ENCODE data around the gene FOXN3. TPM values are rescaled to one million over a fixed set of nuclear protein-coding genes. Genes with fewer than 3 reads are reported as not detected.

Gene FOXN3
- total RNA-seq, 6 experiments from 2014 or later, result 41.5 to 74.2 (median 55.8) TPM

DNA sequence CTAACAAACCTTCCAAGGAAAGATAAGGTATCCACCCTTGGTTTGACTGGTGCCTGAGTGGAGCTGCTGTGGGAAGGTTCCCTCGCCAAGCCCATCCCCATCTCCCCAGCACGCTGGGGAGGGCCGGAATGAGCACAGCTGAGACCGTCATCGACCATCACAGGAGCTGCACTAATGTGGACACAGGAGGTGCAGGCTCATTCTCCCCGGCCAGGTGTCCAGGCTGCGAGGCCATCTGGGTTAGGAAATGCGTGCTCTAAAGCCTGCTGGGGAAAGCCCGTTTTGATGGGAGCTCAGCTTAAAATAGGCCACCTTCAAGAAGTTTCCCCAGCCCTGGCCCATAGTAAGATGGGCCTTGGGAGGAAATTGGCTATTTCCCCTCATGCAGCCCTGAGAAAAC, 35.2 kb upstream of the FOXN3 start:
- DNase-seq, result no peak
- no peak overlapping the region for H3K4me3 ChIP-seq
- intact Hi-C loops (cut with DNase I), result no loop called here
- H3K27me3 ChIP-seq, result no peaks in the 10 kb centered on the region
- no peak overlapping the region for H3K27ac ChIP-seq
- no peak for ATAC-seq
- WGBS (ENCODE audit: insufficient coverage, low coverage, low lambda C conversion rate, missing lambda C conversion rate), result 93% methylated on average over 3 of the region's 9 CpGs
- H3K36me3 ChIP-seq, result no peaks in the 10 kb centered on the region
- TF ChIP-seq POLR2A (IDR thresholded peaks at IDR 0.05), result no peak
- TF ChIP-seq, protein P1, sequence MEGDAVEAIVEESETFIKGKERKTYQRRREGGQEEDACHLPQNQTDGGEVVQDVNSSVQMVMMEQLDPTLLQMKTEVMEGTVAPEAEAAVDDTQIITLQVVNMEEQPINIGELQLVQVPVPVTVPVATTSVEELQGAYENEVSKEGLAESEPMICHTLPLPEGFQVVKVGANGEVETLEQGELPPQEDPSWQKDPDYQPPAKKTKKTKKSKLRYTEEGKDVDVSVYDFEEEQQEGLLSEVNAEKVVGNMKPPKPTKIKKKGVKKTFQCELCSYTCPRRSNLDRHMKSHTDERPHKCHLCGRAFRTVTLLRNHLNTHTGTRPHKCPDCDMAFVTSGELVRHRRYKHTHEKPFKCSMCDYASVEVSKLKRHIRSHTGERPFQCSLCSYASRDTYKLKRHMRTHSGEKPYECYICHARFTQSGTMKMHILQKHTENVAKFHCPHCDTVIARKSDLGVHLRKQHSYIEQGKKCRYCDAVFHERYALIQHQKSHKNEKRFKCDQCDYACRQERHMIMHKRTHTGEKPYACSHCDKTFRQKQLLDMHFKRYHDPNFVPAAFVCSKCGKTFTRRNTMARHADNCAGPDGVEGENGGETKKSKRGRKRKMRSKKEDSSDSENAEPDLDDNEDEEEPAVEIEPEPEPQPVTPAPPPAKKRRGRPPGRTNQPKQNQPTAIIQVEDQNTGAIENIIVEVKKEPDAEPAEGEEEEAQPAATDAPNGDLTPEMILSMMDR (IDR thresholded peaks at IDR 0.05), result no peak
- H3K9me3 ChIP-seq, result no peaks in the 10 kb centered on the region
- peaks cover 0 to 15% (median 6%) of the 10 kb centered on the region in 4 donors for H3K4me1 ChIP-seq

DNA sequence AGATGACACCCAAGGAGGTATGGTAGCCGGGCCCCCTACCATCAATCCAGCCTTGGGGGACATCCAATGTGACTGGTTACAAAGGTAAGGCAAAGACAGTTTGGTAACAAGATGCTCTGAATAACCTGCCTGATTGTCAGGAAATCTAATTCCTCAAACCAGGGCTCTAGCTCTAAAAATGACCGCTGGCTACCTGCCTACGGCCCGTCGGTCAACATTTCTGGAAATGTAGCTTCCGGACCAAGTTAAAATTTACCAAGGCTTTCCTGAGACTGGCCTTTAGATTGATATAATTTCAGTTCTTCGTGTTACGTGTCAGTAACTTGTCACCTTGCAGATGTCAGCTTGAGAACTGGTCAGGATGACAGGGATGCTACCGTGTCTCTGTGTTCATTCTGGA, 34.2 kb upstream of the FOXN3 start:
- Histone ChIP-seq H3K9me3 (no peaks in the 10 kb centered on the region), H3K4me1 (peaks cover 0 to 15% (median 6%) of the 10 kb centered on the region in 4 donors), H3K4me3 (no peak overlapping the region), H3K36me3 (no peaks in the 10 kb centered on the region), H3K27me3 (no peaks in the 10 kb centered on the region), H3K27ac (no peak overlapping the region)
- ATAC-seq (peak; percentile 69 to 87 (median 84)), DNase-seq (peak; percentile 49 to 69 (median 60))
- intact Hi-C loops (cut with DNase I), result no loop called here
- 44% methylated on average over 8 of the region's 9 CpGs for WGBS (ENCODE audit: insufficient coverage, low coverage, low lambda C conversion rate, missing lambda C conversion rate)
- TF ChIP-seq POLR2A (IDR thresholded peaks at IDR 0.05), result no peak
- TF ChIP-seq, protein P1 (IDR thresholded peaks at IDR 0.05), result no peak

- intact Hi-C loops (cut with DNase I), result no loop called here
- ATAC-seq, result no peak
- Histone ChIP-seq H3K9me3 (no peaks in the 10 kb centered on the region), H3K27ac (no peak overlapping the region), H3K4me3 (no peak overlapping the region), H3K4me1 (peaks cover 0 to 15% (median 6%) of the 10 kb centered on the region in 4 donors), H3K36me3 (no peaks in the 10 kb centered on the region), H3K27me3 (no peaks in the 10 kb centered on the region)
- no peak for DNase-seq
- 86% methylated on average over 9 of the region's 14 CpGs for WGBS (ENCODE audit: insufficient coverage, low coverage, low lambda C conversion rate, missing lambda C conversion rate)
- TF ChIP-seq, protein P1 (IDR thresholded peaks at IDR 0.05), result no peak
- no peak for TF ChIP-seq POLR2A (IDR thresholded peaks at IDR 0.05)
Measured at GRCh38 chr14:89447182-89447944, 30.3 kb upstream of the FOXN3 start.

GRCh38 chr14:89445273-89445973, 28.4 kb upstream of the FOXN3 start:
- Histone ChIP-seq H3K27ac (peak overlapping the region in 1 of 3 donors; percentile 10), H3K4me3 (no peak overlapping the region), H3K27me3 (no peaks in the 10 kb centered on the region), H3K9me3 (no peaks in the 10 kb centered on the region), H3K4me1 (no peaks in the 10 kb centered on the region), H3K36me3 (no peaks in the 10 kb centered on the region)
- DNase-seq (no peak), ATAC-seq (peak in 3 of 4 donors; percentile 15 to 31 (median 21))
- intact Hi-C loops (cut with DNase I), result no loop called here
- TF ChIP-seq POLR2A (IDR thresholded peaks at IDR 0.05), result no peak
- TF ChIP-seq, protein P1 (IDR thresholded peaks at IDR 0.05), result no peak
- WGBS (ENCODE audit: insufficient coverage, low coverage, low lambda C conversion rate, missing lambda C conversion rate), result 60% methylated on average over 3 of the region's 4 CpGs
